GM23248 (cell line): ENCODE results near the gene PTPRN2.

ENCODE experiments used
- EZH2 ChIP-seq: fragments of 200-600 bp; sonication (generic); IDR thresholded peaks from 2 replicates; pipeline ENCODE4 v1.6.1; 2018; ENCODE audit warnings: antibody characterized with exemption, mild to moderate bottlenecking; ENCODE audit not compliant: insufficient read depth, poor library complexity, severe bottlenecking
- EZH2phosphoT487 ChIP-seq: fragments of 200-600 bp; sonication (generic); IDR thresholded peaks from 2 replicates; pipeline ENCODE4 v1.6.1; 2018; ENCODE audit warnings: antibody characterized with exemption, moderate library complexity, mild to moderate bottlenecking, low read depth; ENCODE audit not compliant: insufficient read depth

DNA sequence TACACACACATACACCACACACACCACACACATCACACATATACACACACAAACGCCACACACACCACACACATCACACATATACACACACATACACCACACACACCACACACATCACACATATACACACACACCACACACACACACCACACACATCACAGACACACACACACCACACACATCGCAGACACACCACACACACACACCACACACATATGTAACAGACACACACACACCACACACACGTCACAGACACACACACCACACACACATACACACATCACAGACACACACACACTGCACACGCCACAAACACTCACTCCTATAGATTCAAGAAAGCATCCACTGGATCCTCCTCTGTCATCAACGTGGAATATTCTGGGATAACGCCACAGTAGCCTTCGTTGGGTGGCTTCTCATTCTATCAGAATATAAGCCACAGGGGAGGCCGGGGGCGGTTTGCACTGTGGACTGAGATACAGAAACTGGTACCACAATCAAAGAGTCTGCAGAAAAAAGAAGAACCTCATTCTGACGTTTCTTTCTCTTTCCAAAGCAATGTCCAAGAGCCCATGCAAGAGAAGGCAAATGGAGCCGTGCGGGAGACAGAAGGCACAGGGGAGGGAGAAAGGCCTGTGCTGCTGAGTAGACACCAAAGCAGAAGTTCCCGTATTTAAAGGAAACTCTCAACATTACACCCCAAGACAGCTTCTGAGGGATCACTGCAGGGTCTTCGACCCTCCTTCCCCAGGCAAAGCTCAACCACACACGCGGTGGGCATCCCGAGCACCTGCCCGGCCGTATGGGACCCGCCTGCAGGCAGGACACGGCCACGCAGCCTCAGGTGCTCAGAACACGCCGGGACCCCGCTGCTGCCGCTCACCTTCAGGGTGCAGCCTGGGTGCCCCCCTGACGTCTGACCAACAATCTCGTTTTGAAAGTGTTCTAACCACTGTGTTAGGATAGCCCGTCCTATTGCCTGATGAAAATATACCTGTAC lies 929.6 kb downstream of the PTPRN2 start:
- TF ChIP-seq EZH2 (no peak), EZH2phosphoT487 (no peak)
